Epithelial cell of proximal tubule (primary cell): ENCODE data around the gene MYO18B. TPM values are rescaled to one million over a fixed set of nuclear protein-coding genes. Genes with fewer than 3 reads are reported as not detected.

Source experiments
- DNase-seq: peaks from one replicate; pipeline ENCODE4 v3.0.0-alpha.2; 2011; ENCODE audit warnings: low read depth
- H3K4me3 ChIP-seq: 2 replicates; pipeline ENCODE4 v1.5.1; 2011; ENCODE audit warnings: low read depth, mild to moderate bottlenecking, low read length
- CTCF ChIP-seq: conservative IDR thresholded peaks from 2 replicates; pipeline ENCODE4 v1.5.1; 2012; ENCODE audit warnings: low read depth, mild to moderate bottlenecking, low read length
- total RNA-seq: library from RNA; depleted of rRNA; stranded (reverse); fragments of >200 nt; gene quantifications from 2 replicates; pipeline ENCODE4 v1.2.3, GENCODE V29; 2015

The MYO18B gene
- total RNA-seq, 1 donor from 2014 or later: not detected

GRCh38 chr22:25697181-25697664 is 44.8 kb upstream of the MYO18B start:
- no peak overlapping the region for H3K4me3 ChIP-seq
- DNase-seq: no peak
- no peak for TF ChIP-seq CTCF

GRCh38 chr22:25697978-25698377 is 44.0 kb upstream of the MYO18B start:
- TF ChIP-seq CTCF: no peak
- no peak overlapping the region for H3K4me3 ChIP-seq
- DNase-seq: no peak

GRCh38 chr22:25698461-25698860 is 43.5 kb upstream of the MYO18B start:
- no peak for DNase-seq
- no peak overlapping the region for H3K4me3 ChIP-seq
- no peak for TF ChIP-seq CTCF

- H3K4me3 ChIP-seq: no peak overlapping the region
- no peak for DNase-seq
- no peak for TF ChIP-seq CTCF
These were observed 43.0 kb upstream of the MYO18B start for GRCh38 chr22:25698978-25699377.

GRCh38 chr22:25701056-25701780 is 40.8 kb upstream of the MYO18B start:
- TF ChIP-seq CTCF: no peak
- no peak overlapping the region for H3K4me3 ChIP-seq
- no peak for DNase-seq

- no peak for DNase-seq
- H3K4me3 ChIP-seq: no peak overlapping the region
- peak; percentile 55 for TF ChIP-seq CTCF
These were observed 39.9 kb upstream of the MYO18B start for GRCh38 chr22:25702040-25702439.
